ENCODE measurements around the gene TPM2.

The TPM2 gene

DNA sequence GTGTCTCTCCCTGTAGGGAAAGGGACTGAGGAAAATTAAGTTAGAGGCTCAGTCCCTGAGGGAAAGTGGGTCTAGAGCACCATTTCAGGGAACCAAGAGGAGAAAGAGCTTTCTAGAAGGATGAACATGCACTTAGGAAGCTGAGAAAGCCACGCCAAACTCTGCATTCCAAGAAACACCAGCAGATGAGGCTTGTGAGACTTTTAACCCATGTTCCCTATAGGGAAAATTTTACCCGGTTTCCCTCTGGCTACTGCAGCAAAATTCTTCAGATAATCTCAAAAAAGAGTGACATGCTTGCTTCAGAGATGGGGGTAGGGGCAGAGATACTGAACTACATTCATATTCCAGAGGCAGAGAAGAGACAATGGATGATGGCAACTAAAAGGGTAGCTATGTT, 33.7 kb upstream of the TPM2 start:
- Histone ChIP-seq H3K4me3 (ENCODE audit: low read depth, low read length) (no peak overlapping the region), H3K9ac (no peak overlapping the region), H3K36me3 (ENCODE audit: control insufficient read depth, insufficient read depth, low read length) (no peaks in the 10 kb centered on the region), H3K4me1 (peaks cover 5% of the 10 kb centered on the region), H2AFZ (no peak overlapping the region), H3K9me3 (ENCODE audit: control insufficient read depth, low read length) (no peaks in the 10 kb centered on the region), H3K27ac (no peak overlapping the region), H3K79me2 (no peaks in the 10 kb centered on the region), H3K4me2 (ENCODE audit: low read length) (no peak overlapping the region), H3K27me3 (ENCODE audit: control insufficient read depth, insufficient read depth, low read length) (no peaks in the 10 kb centered on the region)
- TF ChIP-seq, protein P1, sequence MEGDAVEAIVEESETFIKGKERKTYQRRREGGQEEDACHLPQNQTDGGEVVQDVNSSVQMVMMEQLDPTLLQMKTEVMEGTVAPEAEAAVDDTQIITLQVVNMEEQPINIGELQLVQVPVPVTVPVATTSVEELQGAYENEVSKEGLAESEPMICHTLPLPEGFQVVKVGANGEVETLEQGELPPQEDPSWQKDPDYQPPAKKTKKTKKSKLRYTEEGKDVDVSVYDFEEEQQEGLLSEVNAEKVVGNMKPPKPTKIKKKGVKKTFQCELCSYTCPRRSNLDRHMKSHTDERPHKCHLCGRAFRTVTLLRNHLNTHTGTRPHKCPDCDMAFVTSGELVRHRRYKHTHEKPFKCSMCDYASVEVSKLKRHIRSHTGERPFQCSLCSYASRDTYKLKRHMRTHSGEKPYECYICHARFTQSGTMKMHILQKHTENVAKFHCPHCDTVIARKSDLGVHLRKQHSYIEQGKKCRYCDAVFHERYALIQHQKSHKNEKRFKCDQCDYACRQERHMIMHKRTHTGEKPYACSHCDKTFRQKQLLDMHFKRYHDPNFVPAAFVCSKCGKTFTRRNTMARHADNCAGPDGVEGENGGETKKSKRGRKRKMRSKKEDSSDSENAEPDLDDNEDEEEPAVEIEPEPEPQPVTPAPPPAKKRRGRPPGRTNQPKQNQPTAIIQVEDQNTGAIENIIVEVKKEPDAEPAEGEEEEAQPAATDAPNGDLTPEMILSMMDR (IDR thresholded peaks at IDR 0.05), result no peak

DNA sequence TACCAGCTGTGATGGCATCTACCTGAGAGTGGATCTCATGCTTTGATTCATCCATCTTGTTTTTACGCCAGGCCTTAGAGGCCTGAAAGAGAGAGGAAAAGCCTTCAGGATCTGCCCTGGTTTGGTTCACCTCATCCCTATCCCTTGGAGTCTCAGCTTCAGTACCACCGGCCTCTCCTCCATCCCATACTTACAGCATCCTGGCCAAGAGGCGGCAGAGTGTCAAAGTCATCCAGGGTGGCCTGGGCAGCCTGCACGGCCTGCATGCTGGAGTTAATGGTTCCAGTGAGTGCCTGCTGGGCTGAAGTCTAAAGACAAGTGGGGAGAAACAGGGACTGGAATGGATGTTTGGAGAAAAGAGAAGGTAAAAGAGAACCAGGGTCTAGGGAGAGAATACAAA, 29.8 kb upstream of the TPM2 start:
- H3K9me3 ChIP-seq (ENCODE audit: control insufficient read depth, low read length), result no peaks in the 10 kb centered on the region
- no peak overlapping the region for H3K4me2 ChIP-seq (ENCODE audit: low read length)
- no peak overlapping the region for H2AFZ ChIP-seq
- H3K27ac ChIP-seq, result no peak overlapping the region
- H3K27me3 ChIP-seq (ENCODE audit: control insufficient read depth, insufficient read depth, low read length), result no peaks in the 10 kb centered on the region
- H3K36me3 ChIP-seq (ENCODE audit: control insufficient read depth, insufficient read depth, low read length), result no peaks in the 10 kb centered on the region
- H3K9ac ChIP-seq, result no peak overlapping the region
- TF ChIP-seq, protein P1 (IDR thresholded peaks at IDR 0.05), result no peak
- no peak overlapping the region for H3K4me3 ChIP-seq (ENCODE audit: low read depth, low read length)
- no peaks in the 10 kb centered on the region for H3K79me2 ChIP-seq
- H3K4me1 ChIP-seq, result no peaks in the 10 kb centered on the region

DNA sequence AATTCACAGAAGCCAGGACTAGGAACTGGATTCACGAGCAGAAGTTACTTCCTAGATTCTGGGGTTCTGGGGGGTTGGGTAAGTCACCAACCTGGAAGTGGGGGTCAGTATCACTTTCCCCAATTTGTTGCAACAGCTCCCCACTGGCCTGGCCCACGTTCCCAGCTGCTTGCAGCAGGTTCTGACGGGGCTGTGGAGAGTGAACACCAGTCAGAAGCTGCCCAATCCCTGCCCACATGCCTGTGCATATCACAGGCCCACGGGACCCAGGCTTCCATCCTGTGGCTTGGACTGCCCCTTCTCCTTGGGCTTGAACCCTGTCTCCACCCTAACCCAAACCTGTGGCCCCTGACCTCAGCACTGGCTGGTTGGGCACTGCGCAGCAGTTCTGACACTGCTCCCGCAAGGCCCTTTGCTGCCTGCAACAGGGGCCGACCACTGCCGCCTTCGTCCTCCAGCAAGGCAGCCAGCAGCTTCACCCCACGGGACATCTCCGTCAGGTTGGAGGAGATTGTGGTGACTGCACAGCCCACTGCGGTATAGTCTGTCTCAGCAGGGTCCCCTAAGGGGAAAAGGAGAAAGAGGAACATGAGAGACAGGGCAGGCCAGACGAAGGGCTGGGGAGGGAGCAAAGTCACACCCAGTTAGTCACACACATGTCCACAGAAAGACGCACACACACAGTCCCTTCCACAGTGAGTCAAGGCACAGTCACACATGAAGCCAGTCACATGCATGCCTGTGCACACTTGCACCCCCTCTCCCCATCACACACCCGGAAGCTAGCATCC, 29.2 kb upstream of the TPM2 start:
- no peaks in the 10 kb centered on the region for H3K36me3 ChIP-seq (ENCODE audit: control insufficient read depth, insufficient read depth, low read length)
- TF ChIP-seq, protein P1 (IDR thresholded peaks at IDR 0.05), result no peak
- H3K9me3 ChIP-seq (ENCODE audit: control insufficient read depth, low read length), result no peaks in the 10 kb centered on the region
- H3K79me2 ChIP-seq, result no peaks in the 10 kb centered on the region
- no peak overlapping the region for H3K27ac ChIP-seq
- H3K4me3 ChIP-seq (ENCODE audit: low read depth, low read length), result no peak overlapping the region
- no peaks in the 10 kb centered on the region for H3K4me1 ChIP-seq
- no peak overlapping the region for H2AFZ ChIP-seq
- no peaks in the 10 kb centered on the region for H3K27me3 ChIP-seq (ENCODE audit: control insufficient read depth, insufficient read depth, low read length)
- no peak overlapping the region for H3K9ac ChIP-seq
- H3K4me2 ChIP-seq (ENCODE audit: low read length), result no peak overlapping the region

DNA sequence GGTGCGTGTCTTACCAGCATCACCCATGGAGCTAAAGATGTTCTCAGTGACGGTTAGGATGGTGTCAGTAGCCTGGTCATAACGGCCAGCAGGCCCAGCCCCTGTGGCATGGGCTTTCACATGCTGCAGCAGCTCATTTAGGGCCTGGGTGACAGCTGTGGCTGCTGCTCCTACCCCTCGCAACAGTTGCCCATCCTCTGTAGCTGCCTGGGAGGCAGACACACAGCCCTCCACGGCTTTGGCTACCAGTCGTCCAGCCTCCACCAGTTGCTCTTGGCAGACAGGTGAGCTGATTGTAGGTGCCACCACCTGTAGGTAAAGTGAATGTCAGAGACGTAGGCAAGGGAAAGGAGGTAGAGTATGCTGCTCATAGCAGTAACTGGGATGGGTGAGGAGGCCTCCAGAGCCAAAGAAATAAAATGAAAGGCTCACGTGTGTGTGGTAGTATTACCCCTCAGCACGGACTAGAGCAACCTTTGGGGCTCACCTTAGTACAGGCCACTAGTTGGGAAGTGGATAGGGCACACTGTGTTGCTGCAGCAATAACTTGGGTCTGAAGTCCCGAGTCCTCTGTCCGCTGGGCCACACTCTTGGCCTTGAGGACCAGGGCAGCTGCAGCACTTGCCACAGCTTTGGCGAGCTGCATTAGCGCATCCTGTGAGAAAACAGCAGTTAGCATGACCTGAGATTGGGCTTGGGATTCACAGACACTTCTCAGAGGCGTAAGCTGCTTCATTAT, 27.6 kb upstream of the TPM2 start:
- Histone ChIP-seq H3K36me3 (ENCODE audit: control insufficient read depth, insufficient read depth, low read length) (no peaks in the 10 kb centered on the region), H3K4me3 (ENCODE audit: low read depth, low read length) (no peak overlapping the region), H3K27ac (no peak overlapping the region), H3K27me3 (ENCODE audit: control insufficient read depth, insufficient read depth, low read length) (no peaks in the 10 kb centered on the region), H3K4me2 (ENCODE audit: low read length) (no peak overlapping the region), H3K9ac (no peak overlapping the region), H2AFZ (no peak overlapping the region), H3K79me2 (no peaks in the 10 kb centered on the region), H3K4me1 (peaks cover 2% of the 10 kb centered on the region), H3K9me3 (ENCODE audit: control insufficient read depth, low read length) (no peaks in the 10 kb centered on the region)
- TF ChIP-seq, protein P1 (IDR thresholded peaks at IDR 0.05), result no peak
